ENCODE results near the gene BCAR3.

The BCAR3 gene

GRCh38 chr1:93616221-93616995, 65.2 kb downstream of the BCAR3 start:
- in situ Hi-C loops (cut with MboI; ENCODE audit: low pct_unique_long_range_greater_than_20kb, low sequenced_read_pairs, unreplicated experiment), result no loop called here
- TF ChIP-seq CTCF (IDR thresholded peaks at IDR 0.05; ENCODE audit: extremely low read depth, insufficient read depth, missing control alignments), result no peak
- DNase-seq (ENCODE audit: low spot score), result no peak

- TF ChIP-seq CTCF (IDR thresholded peaks at IDR 0.05; ENCODE audit: extremely low read depth, insufficient read depth, missing control alignments), result no peak
- in situ Hi-C loops (cut with MboI; ENCODE audit: low pct_unique_long_range_greater_than_20kb, low sequenced_read_pairs, unreplicated experiment), result no loop called here
Measured at GRCh38 chr1:93615582-93616150, 66.0 kb downstream of the BCAR3 start.

GRCh38 chr1:93614986-93615581, 66.6 kb downstream of the BCAR3 start:
- no peak for TF ChIP-seq CTCF (IDR thresholded peaks at IDR 0.05; ENCODE audit: extremely low read depth, insufficient read depth, missing control alignments)
- in situ Hi-C loops (cut with MboI; ENCODE audit: low pct_unique_long_range_greater_than_20kb, low sequenced_read_pairs, unreplicated experiment), result no loop called here
- peak; percentile 44 for DNase-seq (ENCODE audit: low spot score)

More at GRCh38 chr1:93615582-93616150, 66.0 kb downstream of the BCAR3 start:
- DNase-seq (ENCODE audit: low spot score), result peak; percentile 78

GRCh38 chr1:93614541-93614940, 67.1 kb downstream of the BCAR3 start:
- no peak for DNase-seq (ENCODE audit: low spot score)
- in situ Hi-C loops (cut with MboI; ENCODE audit: low pct_unique_long_range_greater_than_20kb, low sequenced_read_pairs, unreplicated experiment), result no loop called here
- TF ChIP-seq CTCF (IDR thresholded peaks at IDR 0.05; ENCODE audit: extremely low read depth, insufficient read depth, missing control alignments), result no peak

GRCh38 chr1:93613898-93614297, 67.7 kb downstream of the BCAR3 start:
- TF ChIP-seq CTCF (IDR thresholded peaks at IDR 0.05; ENCODE audit: extremely low read depth, insufficient read depth, missing control alignments), result no peak
- in situ Hi-C loops (cut with MboI; ENCODE audit: low pct_unique_long_range_greater_than_20kb, low sequenced_read_pairs, unreplicated experiment), result no loop called here
- no peak for DNase-seq (ENCODE audit: low spot score)

GRCh38 chr1:93612510-93612909, 69.1 kb downstream of the BCAR3 start:
- in situ Hi-C loops (cut with MboI; ENCODE audit: low pct_unique_long_range_greater_than_20kb, low sequenced_read_pairs, unreplicated experiment), result no loop called here
- no peak for DNase-seq (ENCODE audit: low spot score)
- TF ChIP-seq CTCF (IDR thresholded peaks at IDR 0.05; ENCODE audit: extremely low read depth, insufficient read depth, missing control alignments), result no peak
